GM12878 (cell line): ENCODE data around the gene PVRIG. TPM values are rescaled to one million over a fixed set of nuclear protein-coding genes. Genes with fewer than 3 reads are reported as not detected.

Experiments
- ATAC-seq: fragments of 200-7000 bp; cut with Tn5 transposase; 3 replicates; pipeline ENCODE4 v1.9.1; 2020; ENCODE audit warnings: mild to moderate bottlenecking, moderate library complexity
- BruUV-seq: library from RNA; stranded (reverse); fragments of 400-500 nt; replicated peaks from 2 replicates; lab custom pipeline; 2021; lab: Mats Ljungman, UMichigan
- CTCF ChIA-PET: fragments of 300-600 bp; sonication (Branson Sonifier 250); formaldehyde crosslinking; extraction: SDS; loops from one replicate; lab custom pipeline; 2021; ENCODE audit warnings: inconsistent platforms; lab: Yijun Ruan, JAX
- POLR2A ChIA-PET: fragments of 350-600 bp; formaldehyde crosslinking; extraction: SDS; loops from one replicate; lab custom pipeline; 2021; ENCODE audit warnings: inconsistent platforms; lab: Charles Lee
- RAD21 ChIA-PET: fragments of 300-600 bp; sonication (Branson Sonifier 250); formaldehyde crosslinking; loops from one replicate; lab custom pipeline; 2023; ENCODE audit warnings: antibody characterized with exemption; ENCODE audit not compliant: unreplicated experiment; lab: Charles Lee
- SMC1A ChIA-PET: fragments of 300-600 bp; sonication (Branson Sonifier 250); formaldehyde crosslinking; loops from one replicate; lab custom pipeline; 2023; ENCODE audit not compliant: unreplicated experiment, uncharacterized antibody; lab: Charles Lee
- DNase-seq: peaks from one replicate; pipeline ENCODE4 v3.0.0-alpha.2; 2011; ENCODE audit warnings: low read depth, low spot score
- FAIRE-seq: peaks from 3 replicates; lab custom pipeline; 2011; peaks lifted over from hg19 to GRCh38; lab: Jason Lieb, UNC
- H2AFZ ChIP-seq: 2 replicates; pipeline ENCODE4 v1.6.0; 2011; ENCODE audit warnings: low read depth, low read length, control low read depth; ENCODE audit not compliant: control insufficient read depth
- H3K27ac ChIP-seq: 2 replicates; pipeline ENCODE4 v1.5.1; 2011; ENCODE audit warnings: control low read depth; ENCODE audit not compliant: control insufficient read depth, insufficient read depth
- H3K27me3 ChIP-seq, 2 experiments: replicated peaks in 1 of 2; 2 replicates each; pipeline versions ENCODE4 v1.6.0 to v1.6.1; 2011; ENCODE audit warnings: low read length in 1 of 2; ENCODE audit not compliant: control insufficient read depth in 2 of 2, insufficient read depth in 2 of 2
- H3K36me3 ChIP-seq, 2 experiments: 2 replicates each; pipeline ENCODE4 v1.5.1; 2011; ENCODE audit warnings: low read length in 1 of 2; ENCODE audit not compliant: control insufficient read depth in 2 of 2, insufficient read depth in 2 of 2
- H3K4me1 ChIP-seq: 2 replicates; pipeline ENCODE4 v1.6.1; 2011; ENCODE audit warnings: mild to moderate bottlenecking, low read length, moderate library complexity, mixed read lengths; ENCODE audit not compliant: control insufficient read depth, insufficient read depth
- H3K4me2 ChIP-seq: 2 replicates; pipeline ENCODE4 v1.6.0; 2011; ENCODE audit warnings: control low read depth; ENCODE audit not compliant: control insufficient read depth, insufficient read depth
- H3K4me3 ChIP-seq: fragments of 200-600 bp; sonication (generic); 2 replicates; pipeline ENCODE4 v1.5.1; 2016
- H3K79me2 ChIP-seq: 2 replicates; pipeline ENCODE4 v1.6.0; 2011; ENCODE audit warnings: low read length; ENCODE audit not compliant: control insufficient read depth, insufficient read depth
- H3K9ac ChIP-seq: 2 replicates; pipeline ENCODE4 v1.8.0; 2011; ENCODE audit warnings: low read length, control low read depth, mixed read lengths; ENCODE audit not compliant: control insufficient read depth, insufficient read depth
- H3K9me3 ChIP-seq: replicated peaks from 3 replicates; pipeline ENCODE4 v1.5.1; 2011; ENCODE audit warnings: mild to moderate bottlenecking, low read length; ENCODE audit not compliant: control insufficient read depth, insufficient read depth
- H4K20me1 ChIP-seq: 2 replicates; pipeline ENCODE4 v1.6.0; 2011; ENCODE audit not compliant: control insufficient read depth, insufficient read depth
- BMI1 ChIP-seq: fragments of 450-650 bp; IDR thresholded peaks from 2 replicates; pipeline ENCODE4 v1.6.1; 2016; ENCODE audit warnings: mild to moderate bottlenecking, moderate library complexity, borderline replicate concordance
- HCFC1 ChIP-seq: fragments of 150-350 bp; IDR thresholded peaks from 2 replicates; pipeline ENCODE4 v1.6.1; 2014; ENCODE audit warnings: low read length
- IRF5 ChIP-seq: fragments of 450-650 bp; IDR thresholded peaks from 2 replicates; pipeline ENCODE4 v1.6.1; 2017; ENCODE audit warnings: borderline replicate concordance
- MEF2B ChIP-seq: fragments of 450-650 bp; IDR thresholded peaks from 2 replicates; pipeline ENCODE4 v1.6.1; 2018; ENCODE audit warnings: mild to moderate bottlenecking, moderate library complexity; ENCODE audit not compliant: partially characterized antibody, poor library complexity, severe bottlenecking
- NBN ChIP-seq: fragments of 450-650 bp; IDR thresholded peaks from 2 replicates; pipeline ENCODE4 v1.6.1; 2016
- NFIC ChIP-seq: IDR thresholded peaks from 2 replicates; pipeline ENCODE4 v1.6.1; 2012; ENCODE audit warnings: low read depth, mild to moderate bottlenecking, inconsistent platforms, low read length, moderate library complexity
- NFYB ChIP-seq: IDR thresholded peaks from 2 replicates; pipeline ENCODE4 v1.6.1; 2011; ENCODE audit warnings: low read depth, mild to moderate bottlenecking, low read length, improper control_type of control experiment, moderate library complexity; ENCODE audit not compliant: insufficient read depth
- POLR2A ChIP-seq: IDR thresholded peaks from 2 replicates; pipeline ENCODE4 v1.6.1; 2011; ENCODE audit warnings: low read depth, mild to moderate bottlenecking, low read length
- POLR2AphosphoS5 ChIP-seq: IDR thresholded peaks from 2 replicates; pipeline ENCODE4 v1.6.1; 2011; ENCODE audit warnings: mild to moderate bottlenecking, low read length, inconsistent platforms
- POU2F2 ChIP-seq: IDR thresholded peaks from 3 replicates; pipeline ENCODE4 v1.6.1; 2011; ENCODE audit warnings: low read depth, mild to moderate bottlenecking, low read length, borderline replicate concordance
- RB1 ChIP-seq: fragments of 450-650 bp; formaldehyde crosslinking; IDR thresholded peaks from 2 replicates; pipeline ENCODE4 v1.6.1; 2017; ENCODE audit warnings: mild to moderate bottlenecking, borderline replicate concordance
- REST ChIP-seq: IDR thresholded peaks from 2 replicates; pipeline ENCODE4 v1.6.1; 2012; ENCODE audit warnings: mild to moderate bottlenecking, low read depth, low read length
- SREBF2 ChIP-seq: IDR thresholded peaks from 2 replicates; pipeline ENCODE4 v1.6.1; 2012; ENCODE audit warnings: mild to moderate bottlenecking, low read length
- ZNF622 ChIP-seq: fragments of 450-650 bp; IDR thresholded peaks from 2 replicates; pipeline ENCODE4 v1.6.1; 2017; ENCODE audit warnings: mild to moderate bottlenecking, inconsistent platforms
- WGBS: methylation state at CpG from one replicate; pipeline ENCODE4 v1.1.6; 2016; ENCODE audit warnings: low lambda C conversion rate; ENCODE audit not compliant: insufficient replicate concordance, insufficient coverage; ENCODE audit errors: missing lambda C conversion rate; 5-methylcytosine and 5-hydroxymethylcytosine counted together
- in situ Hi-C: fragments of 300-500 bp; cut with MboI; formaldehyde crosslinking; loops from 9 replicates; pipeline ENCODE4 v1.14.3; 2018; ENCODE audit warnings: mixed read lengths
- intact Hi-C: fragments of 100-400 bp; cut with micrococcal nuclease; formaldehyde crosslinking; loops from one replicate; pipeline ENCODE4 v1.14.2; 2022; ENCODE audit not compliant: unreplicated experiment
- polyA plus RNA-seq, 11 experiments: library from polyadenylated mRNA; depleted of rRNA in 4 of 11; unstranded in 6 of 11; stranded (reverse) in 5 of 11; fragments of >200 nt; fragmentation: Nextera tagmentation in 4 of 11; fragmentation: Illumina TruSeq in 1 of 11; extraction: Ambion mirVana in 4 of 11; extraction: Trizol in 1 of 11; gene quantifications; 1 replicate in 1 of 11; 2 replicates in 10 of 11; pipeline versions ENCODE4 v1.2.1 to v1.2.3, GENCODE V29; 2011 to 2016; ENCODE audit warnings: inconsistent platforms in 2 of 11, missing spikeins in 2 of 11, low read depth in 1 of 11
- total RNA-seq, 4 experiments: library from RNA; depleted of rRNA in 3 of 4; stranded (reverse); fragments of >200 nt in 3 of 4; fragmentation: Illumina TruSeq in 1 of 4; extraction: Trizol in 1 of 4; gene quantifications; 2 replicates each; pipeline versions ENCODE4 v1.2.1 to v1.2.3, GENCODE V29; 2013 to 2021
- TF ChIP-seq, protein P1 (sequence below): fragments of 150-350 bp; IDR thresholded peaks from 2 replicates; pipeline ENCODE4 v1.6.1; 2014; ENCODE audit warnings: mild to moderate bottlenecking, low read depth, low read length

PVRIG gene
- total and polyA plus RNA-seq, 10 of the 15 experiments (the other 5 are each of a cell fraction or from before 2014, with no cell fraction given) = 1.3 to 44.0 (median 17.9) TPM

DNA sequence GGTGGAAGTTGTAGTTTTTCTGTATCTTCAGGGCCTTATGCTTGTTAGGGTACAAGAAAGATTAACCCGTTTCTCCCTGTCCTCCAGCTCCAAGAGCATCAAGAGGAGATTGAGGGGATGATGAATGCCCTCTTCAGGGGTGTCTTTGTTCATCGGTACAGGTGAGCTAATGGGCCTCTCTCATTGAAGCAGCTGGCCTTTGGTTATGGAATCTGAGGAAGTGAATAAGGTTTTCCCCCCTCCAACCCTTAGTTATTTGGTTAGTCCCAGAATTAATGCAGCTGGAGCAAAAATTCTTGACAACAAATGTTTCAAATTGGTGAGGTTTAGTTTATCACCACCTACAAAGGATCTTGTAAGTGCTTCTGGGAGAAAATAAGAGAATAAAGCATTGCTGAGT is 24.5 kb upstream of the PVRIG start:
- Histone ChIP-seq H3K4me2 (no peak overlapping the region), H3K9ac (no peak overlapping the region), H3K9me3 (no peaks in the 10 kb centered on the region), H3K36me3 (no peaks in the 10 kb centered on the region), H3K4me3 (no peak overlapping the region), H3K79me2 (no peaks in the 10 kb centered on the region), H3K27ac (peak overlapping the region; percentile 40; the same call in 1 of the 2 replicates), H3K4me1 (peaks cover 49% of the 10 kb centered on the region), H3K27me3 (no peaks in the 10 kb centered on the region), H4K20me1 (no peaks in the 10 kb centered on the region), H2AFZ (no peak overlapping the region)
- intact Hi-C loops = no loop called here
- ChIA-PET CTCF (interaction anchor here (0.7 to 7.0 kb wide), 8 partner anchors 14 to 438 kb away, joined by 3 to 65 read pairs (median 4); partner anchors contain the start of gene STAG3), POLR2A (interaction anchor here (0.6 to 5.8 kb wide), 7 partner anchors 10 to 46 kb away, joined by 3 to 60 read pairs (median 4); partner anchors contain the start of genes LAMTOR4 and PVRIG), RAD21 (interaction anchor here (1.0 to 4.5 kb wide), 7 partner anchors 9 to 213 kb away, joined by 3 to 30 read pairs (median 5); no protein-coding TSS in a partner anchor), SMC1A (interaction anchor here (0.7 to 7.0 kb wide), 4 partner anchors 9 to 62 kb away, joined by 4 to 112 read pairs (median 23); partner anchors contain the start of gene PVRIG)
- no peak for DNase-seq
- 100% methylated on average over 2 of the region's 2 CpGs for WGBS
- in situ Hi-C loops = no loop called here
- no peak for ATAC-seq
- FAIRE-seq = no peak
- BruUV-seq = no TSS peak
- TF ChIP-seq SREBF2 = no peak
- no peak for TF ChIP-seq NFYB
- no peak for TF ChIP-seq MEF2B
- no peak for TF ChIP-seq POU2F2
- TF ChIP-seq POLR2A = no peak
- TF ChIP-seq BMI1 = no peak
- TF ChIP-seq NFIC = no peak
- no peak for TF ChIP-seq NBN
- no peak for TF ChIP-seq RB1
- no peak for TF ChIP-seq POLR2AphosphoS5
- no peak for TF ChIP-seq IRF5
- no peak for TF ChIP-seq HCFC1
- TF ChIP-seq, protein P1, sequence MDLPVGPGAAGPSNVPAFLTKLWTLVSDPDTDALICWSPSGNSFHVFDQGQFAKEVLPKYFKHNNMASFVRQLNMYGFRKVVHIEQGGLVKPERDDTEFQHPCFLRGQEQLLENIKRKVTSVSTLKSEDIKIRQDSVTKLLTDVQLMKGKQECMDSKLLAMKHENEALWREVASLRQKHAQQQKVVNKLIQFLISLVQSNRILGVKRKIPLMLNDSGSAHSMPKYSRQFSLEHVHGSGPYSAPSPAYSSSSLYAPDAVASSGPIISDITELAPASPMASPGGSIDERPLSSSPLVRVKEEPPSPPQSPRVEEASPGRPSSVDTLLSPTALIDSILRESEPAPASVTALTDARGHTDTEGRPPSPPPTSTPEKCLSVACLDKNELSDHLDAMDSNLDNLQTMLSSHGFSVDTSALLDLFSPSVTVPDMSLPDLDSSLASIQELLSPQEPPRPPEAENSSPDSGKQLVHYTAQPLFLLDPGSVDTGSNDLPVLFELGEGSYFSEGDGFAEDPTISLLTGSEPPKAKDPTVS = no peak
- TF ChIP-seq ZNF622 = no peak
- no peak for TF ChIP-seq REST
